ENCODE data around the gene RHBDD2.

GRCh38 chr7:75924256-75924655 is 45.4 kb downstream of the RHBDD2 start:
- TF ChIP-seq CTCF (IDR thresholded peaks at IDR 0.05) (no peak), POLR2A (IDR thresholded peaks at IDR 0.05) (no peak)

Measured in right lobe of liver (tissue), 4 donors.